Thyroid gland (tissue), 4 donors: ENCODE data around the gene SNX2.

ENCODE experiments used
- CTCF ChIP-seq, 6 experiments: fragments of 200-600 bp in 3 of 6; fragments of 450-650 bp in 3 of 6; sonication (generic) in 3 of 6; IDR thresholded peaks; one replicate each; pipeline ENCODE4 v1.5.1; 2016 to 2019; ENCODE audit warnings: antibody characterized with exemption in 6 of 6, mild to moderate bottlenecking in 2 of 6, inconsistent platforms in 1 of 6, moderate library complexity in 1 of 6
- POLR2A ChIP-seq, 2 donors: fragments of 450-650 bp; IDR thresholded peaks; one replicate each; pipeline ENCODE4 v1.6.1; 2017; ENCODE audit warnings: antibody characterized with exemption in 2 of 2, mild to moderate bottlenecking in 2 of 2, moderate library complexity in 1 of 2

GRCh38 chr5:122772446-122772845 lies 2.4 kb upstream of the SNX2 start:
- TF ChIP-seq CTCF (IDR thresholded peaks at IDR 0.05) (no peak), POLR2A (IDR thresholded peaks at IDR 0.05) (no peak)
